RWPE1 (cell line): Measurements from ENCODE around the gene COPS8.

Experiments used
- CTCF ChIA-PET: fragments of 350-600 bp; sonication (Branson Sonifier 250); formaldehyde crosslinking; extraction: SDS; loops from one replicate; lab custom pipeline; 2021; lab: Yijun Ruan, JAX
- POLR2A ChIA-PET: fragments of 400-600 bp; formaldehyde crosslinking; extraction: SDS; loops from one replicate; lab custom pipeline; 2020; ENCODE audit warnings: antibody characterized with exemption; ENCODE audit not compliant: low non-redundant PET; lab: Yijun Ruan, JAX
- DNase-seq: peaks from one replicate; pipeline ENCODE4 v3.0.0; 2012; ENCODE audit warnings: low spot score
- H3K27ac ChIP-seq: fragments of 450-650 bp; 2 replicates; pipeline ENCODE4 v1.5.1; 2017
- TF ChIP-seq, protein P1 (sequence below): fragments of 450-650 bp; conservative IDR thresholded peaks from 2 replicates; pipeline ENCODE4 v1.5.1; 2017; ENCODE audit warnings: low read depth, mild to moderate bottlenecking

COPS8 gene

DNA sequence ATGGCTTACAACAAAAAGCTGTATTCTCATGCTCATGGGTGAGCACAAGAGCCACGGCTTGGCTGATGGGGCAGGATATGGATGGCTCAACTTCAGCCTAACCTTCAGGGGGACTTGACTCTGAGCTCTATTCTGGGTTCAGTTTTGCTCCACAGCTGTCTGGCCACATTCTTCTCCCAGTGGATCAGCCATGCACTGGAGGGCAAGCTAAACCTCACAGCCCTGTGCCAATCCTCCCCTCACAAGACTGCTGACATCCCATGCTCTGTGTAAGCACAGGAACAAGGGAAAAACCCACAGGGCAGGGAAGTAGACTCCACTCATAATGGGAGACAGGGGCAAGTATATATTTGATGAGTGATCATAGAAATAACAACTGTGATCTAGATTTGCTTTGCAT is 35.6 kb downstream of the COPS8 start:
- no peak for DNase-seq
- CTCF ChIA-PET = interaction anchor here (0.6 to 1.5 kb wide), 7 partner anchors 11 to 365 kb away, joined by 3 to 4 read pairs (median 4); no protein-coding TSS in a partner anchor
- TF ChIP-seq, protein P1, sequence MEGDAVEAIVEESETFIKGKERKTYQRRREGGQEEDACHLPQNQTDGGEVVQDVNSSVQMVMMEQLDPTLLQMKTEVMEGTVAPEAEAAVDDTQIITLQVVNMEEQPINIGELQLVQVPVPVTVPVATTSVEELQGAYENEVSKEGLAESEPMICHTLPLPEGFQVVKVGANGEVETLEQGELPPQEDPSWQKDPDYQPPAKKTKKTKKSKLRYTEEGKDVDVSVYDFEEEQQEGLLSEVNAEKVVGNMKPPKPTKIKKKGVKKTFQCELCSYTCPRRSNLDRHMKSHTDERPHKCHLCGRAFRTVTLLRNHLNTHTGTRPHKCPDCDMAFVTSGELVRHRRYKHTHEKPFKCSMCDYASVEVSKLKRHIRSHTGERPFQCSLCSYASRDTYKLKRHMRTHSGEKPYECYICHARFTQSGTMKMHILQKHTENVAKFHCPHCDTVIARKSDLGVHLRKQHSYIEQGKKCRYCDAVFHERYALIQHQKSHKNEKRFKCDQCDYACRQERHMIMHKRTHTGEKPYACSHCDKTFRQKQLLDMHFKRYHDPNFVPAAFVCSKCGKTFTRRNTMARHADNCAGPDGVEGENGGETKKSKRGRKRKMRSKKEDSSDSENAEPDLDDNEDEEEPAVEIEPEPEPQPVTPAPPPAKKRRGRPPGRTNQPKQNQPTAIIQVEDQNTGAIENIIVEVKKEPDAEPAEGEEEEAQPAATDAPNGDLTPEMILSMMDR = no peak
- POLR2A ChIA-PET = no interaction called here
- H3K27ac ChIP-seq = peak overlapping the region; percentile 36; the same call in 1 of the 2 replicates

DNA sequence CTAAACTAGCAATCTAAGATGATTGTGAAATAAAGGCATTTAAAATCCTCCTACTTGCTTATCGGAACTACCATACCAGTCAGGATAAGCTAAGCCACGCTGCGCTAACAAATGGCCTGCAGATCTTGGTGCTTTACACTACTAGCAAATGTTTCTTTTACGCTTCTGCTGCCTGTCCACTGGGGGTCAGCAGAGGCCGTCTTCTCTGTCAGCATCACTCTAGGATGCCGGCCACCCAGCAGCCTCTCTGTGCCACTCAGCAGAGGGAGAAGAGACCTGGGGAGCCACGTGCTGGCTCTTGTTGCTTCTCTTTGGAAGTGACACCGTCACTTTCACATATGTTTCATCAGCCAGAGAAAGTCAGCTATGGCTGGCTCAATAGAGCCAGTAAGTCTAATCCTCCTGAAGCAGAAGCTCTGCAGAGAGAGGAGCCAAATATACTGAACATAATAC is 36.6 kb downstream of the COPS8 start:
- H3K27ac ChIP-seq = peak overlapping the region; percentile 40; the same call in 1 of the 2 replicates
- ChIA-PET CTCF (interaction anchor here (0.5 to 1.5 kb wide), 17 partner anchors 23 to 450 kb away, joined by 3 to 5 read pairs (median 3); no protein-coding TSS in a partner anchor), POLR2A (no interaction called here)
- TF ChIP-seq, protein P1 = peak; percentile 62
- peak; percentile 35 for DNase-seq

DNA sequence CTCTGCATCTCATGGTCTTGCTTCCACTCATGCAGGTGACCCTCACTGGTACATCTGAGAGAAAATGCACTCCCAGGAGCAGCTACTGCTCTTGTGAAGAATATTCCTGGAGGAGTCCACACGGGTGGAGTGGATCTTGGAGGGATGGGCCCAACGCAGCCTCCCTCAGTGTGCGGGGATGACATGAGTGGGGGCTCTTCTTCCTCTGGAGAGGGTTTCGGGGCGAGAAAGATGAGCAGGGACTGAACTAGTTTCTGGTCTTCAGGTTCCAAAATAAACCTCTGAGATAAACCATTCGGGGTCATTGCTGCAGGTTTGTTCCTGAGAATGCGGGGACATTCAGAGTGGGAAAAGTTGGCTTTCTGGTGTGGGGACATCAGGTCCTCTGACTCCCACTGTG is 39.1 kb downstream of the COPS8 start:
- ChIA-PET POLR2A (no interaction called here), CTCF (no interaction called here)
- TF ChIP-seq, protein P1 = no peak

DNA sequence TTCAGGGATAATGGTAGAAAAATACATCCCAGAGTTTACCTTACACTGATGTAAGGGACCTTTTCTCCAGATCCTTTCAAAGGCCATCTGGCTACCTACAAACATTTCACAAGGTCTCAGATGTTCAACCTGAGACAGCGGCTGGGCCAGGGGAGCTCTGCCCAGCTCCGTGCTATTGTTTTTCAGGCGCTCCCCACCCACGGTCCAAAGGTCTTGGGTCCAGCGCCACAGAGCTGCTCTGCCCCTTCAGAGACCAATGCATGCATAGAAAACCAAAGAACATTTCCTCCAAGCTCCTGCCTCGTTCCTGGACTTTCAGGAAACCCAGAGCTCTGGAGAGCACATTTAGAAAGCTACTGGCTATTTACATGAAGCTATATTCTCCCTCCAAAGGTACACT is 40.3 kb downstream of the COPS8 start:
- TF ChIP-seq, protein P1 = no peak
- H3K27ac ChIP-seq = peak overlapping the region; percentile 58
- POLR2A ChIA-PET = no interaction called here
- CTCF ChIA-PET = no interaction called here
- DNase-seq = no peak

More for the DNA sequence above, 39.1 kb downstream of the COPS8 start:
- no peak for DNase-seq
- peak overlapping the region; percentile 25; the same call in 1 of the 2 replicates for H3K27ac ChIP-seq

DNA sequence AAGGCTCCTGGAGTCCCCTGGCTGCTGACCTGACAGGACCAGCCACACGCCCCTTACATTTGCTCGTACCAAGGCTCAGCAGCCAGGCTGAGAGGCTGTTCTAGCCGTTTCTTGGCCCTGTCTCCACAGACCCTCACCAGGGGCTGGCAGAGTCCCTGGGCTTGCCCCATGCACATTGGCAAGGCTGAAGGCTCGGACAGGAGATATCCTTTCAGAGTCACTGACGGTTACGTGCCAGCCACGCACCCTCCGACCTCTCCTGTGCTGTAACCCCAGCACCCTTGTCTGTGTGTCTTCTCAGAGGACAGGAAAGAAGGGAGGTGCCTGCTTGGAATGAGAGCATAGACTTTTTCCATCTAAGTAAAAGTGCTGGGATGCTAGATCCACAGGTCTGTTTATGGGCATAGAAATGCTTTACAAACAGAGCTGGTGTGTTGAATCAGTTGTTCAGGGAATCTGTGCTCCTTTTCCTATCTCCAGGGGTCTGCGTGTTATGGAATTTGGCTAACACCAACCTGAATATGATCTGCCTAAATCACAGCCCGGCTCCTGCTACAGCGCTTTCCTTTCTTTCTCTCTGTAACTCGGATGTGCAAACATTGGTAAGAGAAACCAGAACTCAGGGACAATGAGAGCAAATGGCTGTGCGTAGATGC is 41.0 kb downstream of the COPS8 start:
- TF ChIP-seq, protein P1 = no peak
- peak overlapping the region; percentile 58 for H3K27ac ChIP-seq
- ChIA-PET CTCF (no interaction called here), POLR2A (no interaction called here)
- no peak for DNase-seq

DNA sequence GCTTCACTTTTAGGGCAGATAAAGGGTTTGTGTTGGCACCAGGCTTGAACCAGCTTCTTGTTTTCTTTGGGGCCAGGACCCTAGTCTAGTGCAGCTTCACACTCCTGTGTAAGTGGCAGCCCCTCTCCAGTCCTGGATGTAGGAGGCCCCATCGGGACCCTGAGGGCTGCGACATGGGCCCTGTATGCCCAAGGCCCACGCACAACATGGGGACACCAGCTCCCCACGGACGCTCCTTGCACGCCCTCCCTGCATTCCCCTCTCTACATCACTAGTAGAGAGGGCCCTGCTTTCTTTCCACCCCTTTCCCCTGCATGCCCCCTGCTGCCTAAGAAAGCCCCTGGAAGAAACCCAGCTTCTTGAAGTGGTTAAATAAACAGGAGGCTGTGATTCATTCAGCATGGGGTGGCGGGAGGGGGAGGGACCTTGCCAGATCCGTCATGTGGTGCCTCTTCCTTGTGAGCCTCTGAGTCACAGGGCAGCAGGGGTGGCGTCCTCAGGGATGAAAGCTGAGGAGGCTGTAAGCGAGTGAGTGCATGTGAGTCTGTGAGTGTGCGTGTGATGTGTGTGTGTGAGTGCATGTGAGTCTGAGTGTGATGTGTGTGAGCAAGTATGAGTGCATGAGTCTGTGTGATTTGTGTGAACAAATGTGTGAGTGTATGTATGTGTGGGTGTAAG is 42.5 kb downstream of the COPS8 start:
- TF ChIP-seq, protein P1 = no peak

More for the DNA sequence above, 42.5 kb downstream of the COPS8 start:
- ChIA-PET CTCF (interaction anchor here (0.7 kb wide), 1 partner anchor 14 kb away, joined by 4 read pairs; no protein-coding TSS in a partner anchor), POLR2A (no interaction called here)
- peak; percentile 97 for DNase-seq
- peak overlapping the region; percentile 93 for H3K27ac ChIP-seq
